HUES48 (cell line): Measurements from ENCODE around the gene SULT1C3.

Experiments
- H3K27ac ChIP-seq: one replicate; pipeline ENCODE4 v1.7.0; 2013; ENCODE audit warnings: low read depth, low read length, inconsistent platforms
- H3K27me3 ChIP-seq: 2 replicates; pipeline ENCODE4 v1.6.1; 2013; ENCODE audit warnings: mild to moderate bottlenecking, low read length; ENCODE audit not compliant: control insufficient read depth, insufficient read depth
- H3K36me3 ChIP-seq: 2 replicates; pipeline ENCODE4 v1.6.1; 2013; ENCODE audit warnings: low read length; ENCODE audit not compliant: control insufficient read depth, insufficient read depth
- H3K4me1 ChIP-seq: 2 replicates; pipeline ENCODE4 v1.6.1; 2013; ENCODE audit warnings: mild to moderate bottlenecking, low read length; ENCODE audit not compliant: control insufficient read depth, insufficient read depth
- H3K4me3 ChIP-seq: 2 replicates; pipeline ENCODE4 v1.5.1; 2013; ENCODE audit warnings: mild to moderate bottlenecking, low read depth, low read length
- H3K9ac ChIP-seq: 2 replicates; pipeline ENCODE4 v1.6.1; 2013; ENCODE audit warnings: mild to moderate bottlenecking, low read depth, low read length, moderate library complexity
- H3K9me3 ChIP-seq: 2 replicates; pipeline ENCODE4 v1.6.1; 2013; ENCODE audit warnings: low read length; ENCODE audit not compliant: control insufficient read depth, insufficient read depth

SULT1C3 gene

DNA sequence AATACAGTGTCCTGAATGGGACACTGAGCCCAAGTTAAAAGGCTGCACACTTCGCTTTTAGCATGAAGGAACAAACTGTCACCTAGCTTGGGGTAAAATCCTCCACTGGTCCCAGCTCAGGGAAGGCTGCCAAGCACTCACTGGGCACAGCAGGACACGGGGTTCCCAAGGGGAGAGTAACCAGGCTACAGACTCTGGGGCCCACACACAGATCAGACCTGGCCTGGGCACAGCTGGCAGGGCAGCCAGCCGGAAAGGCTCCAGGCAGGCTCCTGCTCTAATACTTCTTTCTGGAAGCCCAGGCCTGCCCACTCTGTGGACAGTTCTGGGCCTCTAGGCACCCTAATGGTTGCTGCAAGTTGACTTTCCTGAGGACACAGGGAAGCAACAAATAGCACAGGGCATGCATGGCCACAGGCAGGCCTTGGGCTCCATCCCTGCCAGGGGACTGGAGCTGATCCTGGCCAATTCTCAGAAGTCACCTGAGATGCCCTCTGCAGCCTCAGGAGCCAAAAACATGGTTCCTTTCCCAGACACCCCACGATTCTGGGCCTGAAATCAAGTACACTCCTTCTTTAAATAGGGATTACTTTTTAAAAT, 18.7 kb upstream of the SULT1C3 start:
- no peaks in the 10 kb centered on the region for H3K36me3 ChIP-seq
- H3K9ac ChIP-seq, result no peak overlapping the region
- H3K27ac ChIP-seq, result no peak overlapping the region
- H3K4me1 ChIP-seq, result no peaks in the 10 kb centered on the region
- H3K9me3 ChIP-seq, result peaks cover 27% of the 10 kb centered on the region
- H3K27me3 ChIP-seq, result no peaks in the 10 kb centered on the region
- no peak overlapping the region for H3K4me3 ChIP-seq

DNA sequence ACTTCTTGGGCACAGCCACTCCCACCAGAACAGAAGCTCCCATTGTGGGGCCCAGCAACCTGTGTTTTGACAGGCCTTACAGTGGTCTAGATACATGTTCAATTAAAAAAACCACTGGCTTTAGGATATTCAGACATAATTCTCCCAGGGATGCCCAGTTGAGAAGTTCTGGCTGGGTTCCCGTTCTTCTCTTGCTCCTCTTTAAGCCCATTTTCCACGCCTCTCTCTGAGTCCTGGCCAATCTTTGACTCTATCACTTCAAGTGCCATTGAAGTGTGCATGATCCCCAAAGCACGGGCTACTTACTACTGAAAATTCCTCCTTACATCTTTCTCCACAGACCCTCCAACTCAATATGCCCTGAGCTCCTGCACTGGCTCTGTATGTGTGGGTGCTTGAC, 17.5 kb upstream of the SULT1C3 start:
- H3K4me3 ChIP-seq, result no peak overlapping the region
- H3K4me1 ChIP-seq, result no peaks in the 10 kb centered on the region
- H3K27ac ChIP-seq, result no peak overlapping the region
- no peaks in the 10 kb centered on the region for H3K27me3 ChIP-seq
- no peak overlapping the region for H3K9ac ChIP-seq
- no peaks in the 10 kb centered on the region for H3K36me3 ChIP-seq
- H3K9me3 ChIP-seq, result peaks cover 27% of the 10 kb centered on the region

DNA sequence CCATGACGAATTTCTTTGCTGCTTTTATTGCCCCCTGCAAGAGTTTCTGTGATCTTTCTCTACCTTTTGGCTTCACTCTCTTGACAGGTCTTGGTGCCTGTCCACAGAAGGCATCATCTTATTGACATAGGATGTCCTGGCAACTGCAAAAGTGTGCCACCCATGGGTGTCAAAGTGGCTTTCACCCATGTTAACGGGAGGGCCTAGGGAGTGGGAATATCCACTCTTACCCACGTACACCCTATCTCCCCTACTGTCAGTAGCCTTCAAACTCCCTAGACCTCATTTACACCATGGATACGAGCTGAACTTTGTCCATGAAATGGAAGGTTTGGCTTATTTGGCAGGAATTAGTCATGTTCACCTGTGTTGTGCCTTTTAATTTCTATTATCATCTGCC, 16.2 kb upstream of the SULT1C3 start:
- Histone ChIP-seq H3K9me3 (peaks cover 27% of the 10 kb centered on the region), H3K4me1 (no peaks in the 10 kb centered on the region), H3K27me3 (no peaks in the 10 kb centered on the region), H3K4me3 (no peak overlapping the region), H3K27ac (no peak overlapping the region), H3K9ac (no peak overlapping the region), H3K36me3 (no peaks in the 10 kb centered on the region)

- Histone ChIP-seq H3K27me3 (no peaks in the 10 kb centered on the region), H3K4me1 (no peaks in the 10 kb centered on the region), H3K36me3 (no peaks in the 10 kb centered on the region), H3K9ac (no peak overlapping the region), H3K27ac (no peak overlapping the region), H3K9me3 (peaks cover 27% of the 10 kb centered on the region), H3K4me3 (no peak overlapping the region)
Measured at GRCh38 chr2:108224022-108224421, 15.7 kb upstream of the SULT1C3 start.

- Histone ChIP-seq H3K9me3 (peaks cover 43% of the 10 kb centered on the region), H3K27me3 (no peaks in the 10 kb centered on the region), H3K27ac (no peak overlapping the region), H3K36me3 (no peaks in the 10 kb centered on the region), H3K4me3 (no peak overlapping the region), H3K9ac (no peak overlapping the region), H3K4me1 (no peaks in the 10 kb centered on the region)
Measured at GRCh38 chr2:108226564-108226963, 13.2 kb upstream of the SULT1C3 start.

DNA sequence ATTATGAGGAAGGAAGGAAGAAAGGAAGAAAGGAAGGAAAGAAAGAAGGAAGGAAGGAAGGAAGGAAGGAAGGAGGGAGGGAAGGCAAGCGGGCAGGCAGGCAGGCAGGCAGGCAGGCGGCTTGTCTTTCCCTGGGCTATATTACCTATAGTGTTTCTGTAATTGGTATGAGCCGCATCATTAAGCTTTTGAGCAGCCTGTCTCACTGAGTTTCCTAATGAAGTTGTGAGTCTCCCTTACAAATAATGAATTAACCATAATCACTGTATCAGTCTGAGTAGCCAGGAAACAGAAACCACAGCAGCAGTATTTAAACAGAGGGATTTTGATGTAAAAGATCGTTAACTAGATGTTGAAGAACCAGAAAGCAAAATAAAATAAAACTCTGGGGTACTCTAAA, 11.8 kb upstream of the SULT1C3 start:
- H3K9ac ChIP-seq, result no peak overlapping the region
- no peaks in the 10 kb centered on the region for H3K36me3 ChIP-seq
- H3K4me1 ChIP-seq, result no peaks in the 10 kb centered on the region
- no peaks in the 10 kb centered on the region for H3K27me3 ChIP-seq
- no peak overlapping the region for H3K27ac ChIP-seq
- H3K4me3 ChIP-seq, result no peak overlapping the region
- peaks cover 40% of the 10 kb centered on the region for H3K9me3 ChIP-seq

- no peak overlapping the region for H3K9ac ChIP-seq
- H3K4me1 ChIP-seq, result no peaks in the 10 kb centered on the region
- H3K4me3 ChIP-seq, result no peak overlapping the region
- no peaks in the 10 kb centered on the region for H3K27me3 ChIP-seq
- no peak overlapping the region for H3K27ac ChIP-seq
- no peaks in the 10 kb centered on the region for H3K36me3 ChIP-seq
- peaks cover 35% of the 10 kb centered on the region for H3K9me3 ChIP-seq
Measured at GRCh38 chr2:108228537-108228936, 11.2 kb upstream of the SULT1C3 start.

DNA sequence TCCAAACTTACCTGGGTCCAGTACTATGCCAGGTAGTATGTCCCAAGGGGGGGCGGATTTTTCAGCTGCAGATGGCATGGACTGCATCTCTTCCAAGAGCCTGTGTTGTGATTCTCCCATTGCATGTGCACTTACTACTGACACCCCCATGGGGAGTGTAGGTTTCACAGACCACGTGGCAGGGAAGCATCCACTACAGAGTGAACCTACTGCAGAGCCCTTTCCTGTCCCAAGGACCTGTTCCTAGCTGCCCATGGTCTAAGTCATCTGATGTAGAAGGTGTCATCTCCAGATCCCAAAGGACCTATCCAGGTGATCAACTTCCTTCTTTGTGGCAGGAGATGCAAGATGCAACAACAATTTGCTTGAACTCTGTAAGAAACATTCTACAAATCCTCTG, 9.9 kb upstream of the SULT1C3 start:
- Histone ChIP-seq H3K36me3 (no peaks in the 10 kb centered on the region), H3K27ac (no peak overlapping the region), H3K9ac (no peak overlapping the region), H3K27me3 (no peaks in the 10 kb centered on the region), H3K4me3 (no peak overlapping the region), H3K9me3 (peaks cover 30% of the 10 kb centered on the region), H3K4me1 (no peaks in the 10 kb centered on the region)

GRCh38 chr2:108235577-108235976, 4.2 kb upstream of the SULT1C3 start:
- H3K27ac ChIP-seq, result no peak overlapping the region
- no peaks in the 10 kb centered on the region for H3K4me1 ChIP-seq
- no peaks in the 10 kb centered on the region for H3K27me3 ChIP-seq
- no peak overlapping the region for H3K4me3 ChIP-seq
- H3K9ac ChIP-seq, result no peak overlapping the region
- peaks cover 43% of the 10 kb centered on the region for H3K9me3 ChIP-seq
- H3K36me3 ChIP-seq, result no peaks in the 10 kb centered on the region

GRCh38 chr2:108236676-108237335, 3.0 kb upstream of the SULT1C3 start:
- no peaks in the 10 kb centered on the region for H3K4me1 ChIP-seq
- no peak overlapping the region for H3K27ac ChIP-seq
- no peaks in the 10 kb centered on the region for H3K36me3 ChIP-seq
- H3K4me3 ChIP-seq, result no peak overlapping the region
- no peak overlapping the region for H3K9ac ChIP-seq
- H3K27me3 ChIP-seq, result no peaks in the 10 kb centered on the region
- peaks cover 42% of the 10 kb centered on the region for H3K9me3 ChIP-seq

GRCh38 chr2:108240966-108241365, 1.2 kb downstream of the SULT1C3 start:
- Histone ChIP-seq H3K36me3 (no peaks in the 10 kb centered on the region), H3K4me3 (no peak overlapping the region), H3K9me3 (peaks cover 50% of the 10 kb centered on the region), H3K27me3 (no peaks in the 10 kb centered on the region), H3K9ac (no peak overlapping the region), H3K4me1 (no peaks in the 10 kb centered on the region), H3K27ac (no peak overlapping the region)
